PC-3 (cell line): ENCODE data around the gene GLB1L2. TPM values are rescaled to one million over a fixed set of nuclear protein-coding genes. Genes with fewer than 3 reads are reported as not detected.

Source experiments
- ATAC-seq: fragments of 200-7000 bp; cut with Tn5 transposase; 2 replicates; pipeline ENCODE4 v1.9.1; 2020; ENCODE audit warnings: mild to moderate bottlenecking, moderate library complexity
- BruUV-seq: library from RNA; stranded (reverse); fragments of 400-500 nt; replicated peaks from 2 replicates; lab custom pipeline; 2021; lab: Mats Ljungman, UMichigan
- CTCF ChIA-PET: fragments of 300-600 bp; sonication (Branson Sonifier 250); formaldehyde crosslinking; loops from one replicate; lab custom pipeline; 2022; ENCODE audit warnings: antibody characterized with exemption; lab: Charles Lee
- POLR2A ChIA-PET: fragments of 300-600 bp; sonication (Branson Sonifier 250); formaldehyde crosslinking; loops from one replicate; lab custom pipeline; 2022; ENCODE audit warnings: antibody characterized with exemption; ENCODE audit not compliant: unreplicated experiment; lab: Charles Lee
- DNase-seq: peaks from one replicate; pipeline ENCODE4 v3.0.0-alpha.2; 2015
- H2AFZ ChIP-seq: fragments of 300-600 bp; sonication (generic); 2 replicates; pipeline ENCODE4 v1.6.0; 2016; ENCODE audit warnings: antibody characterized with exemption, low read length
- H3F3A ChIP-seq: fragments of 300-600 bp; sonication (generic); one replicate; pipeline ENCODE4 v1.6.0; 2017; ENCODE audit warnings: antibody characterized with exemption, low read length, control low read depth, mild to moderate bottlenecking; ENCODE audit not compliant: unreplicated experiment
- H3K27ac ChIP-seq: fragments of 300-600 bp; sonication (generic); 2 replicates; pipeline ENCODE4 v1.5.1; 2016; ENCODE audit warnings: mild to moderate bottlenecking, low read length
- H3K27me3 ChIP-seq: fragments of 300-600 bp; sonication (generic); 2 replicates; pipeline ENCODE4 v1.6.1; 2016; ENCODE audit warnings: low read length, mixed read lengths
- H3K36me3 ChIP-seq: fragments of 300-600 bp; sonication (generic); 2 replicates; pipeline ENCODE4 v1.6.1; 2016; ENCODE audit warnings: low read depth, mixed run types, low read length, mixed read lengths
- H3K4me1 ChIP-seq: fragments of 300-600 bp; sonication (generic); 2 replicates; pipeline ENCODE4 v1.5.1; 2016; ENCODE audit warnings: low read length; ENCODE audit not compliant: insufficient read depth
- H3K4me2 ChIP-seq: fragments of 300-600 bp; sonication (generic); 2 replicates; pipeline ENCODE4 v1.6.0; 2016; ENCODE audit warnings: low read length
- H3K4me3 ChIP-seq: fragments of 300-600 bp; sonication (generic); 2 replicates; pipeline ENCODE4 v1.5.1; 2016; ENCODE audit warnings: mild to moderate bottlenecking, low read length, mixed read lengths
- H3K79me2 ChIP-seq: fragments of 300-600 bp; sonication (generic); 2 replicates; pipeline ENCODE4 v1.6.1; 2017; ENCODE audit warnings: low read length, mixed read lengths
- H3K9ac ChIP-seq: fragments of 300-600 bp; sonication (generic); 2 replicates; pipeline ENCODE4 v1.6.0; 2016; ENCODE audit warnings: mild to moderate bottlenecking, low read length
- H3K9me2 ChIP-seq: fragments of 300-600 bp; sonication (generic); replicated peaks from 2 replicates; pipeline ENCODE4 v1.6.1; 2016; ENCODE audit warnings: mixed run types, low read length, mixed read lengths
- H3K9me3 ChIP-seq: fragments of 300-600 bp; sonication (generic); 2 replicates; pipeline ENCODE4 v1.6.1; 2016; ENCODE audit warnings: low read length, mixed read lengths
- H4K20me1 ChIP-seq: fragments of 300-600 bp; sonication (generic); 2 replicates; pipeline ENCODE4 v1.6.1; 2016; ENCODE audit warnings: low read length, mixed read lengths
- EZH2 ChIP-seq: fragments of 300-600 bp; sonication (generic); IDR thresholded peaks from one replicate; pipeline ENCODE4 v1.6.1; 2017; ENCODE audit warnings: antibody characterized with exemption, mild to moderate bottlenecking, low read length; ENCODE audit not compliant: unreplicated experiment
- EZH2phosphoT487 ChIP-seq: fragments of 300-600 bp; sonication (generic); IDR thresholded peaks from 2 replicates; pipeline ENCODE4 v1.6.1; 2018; ENCODE audit warnings: mild to moderate bottlenecking, antibody characterized with exemption, low read length, borderline replicate concordance
- intact Hi-C: fragments of 100-400 bp; cut with micrococcal nuclease; formaldehyde crosslinking; loops from 2 replicates; pipeline ENCODE4 v1.9.0; 2023
- total RNA-seq: library from RNA; depleted of rRNA; stranded (reverse); fragments of >200 nt; gene quantifications from 2 replicates; pipeline ENCODE4 v1.2.3, GENCODE V29; 2014
- TF ChIP-seq, protein P1 (sequence below): fragments of 300-600 bp; sonication (generic); conservative IDR thresholded peaks from 2 replicates; pipeline ENCODE4 v1.5.1; 2017; ENCODE audit warnings: antibody characterized with exemption, low read depth, mild to moderate bottlenecking, low read length

GLB1L2 gene
- total RNA-seq, 1 experiment from 2014 or later, result 0.62 TPM

- Histone ChIP-seq H3K79me2 (no peaks in the 10 kb centered on the region), H3K27me3 (peaks cover 78% of the 10 kb centered on the region), H3K9me3 (0 out of 2 replicates have a peak, but pooled peaks cover 4% of the 10 kb centered on the region), H3K4me3 (no peak overlapping the region), H3K36me3 (no peaks in the 10 kb centered on the region), H3K9me2 (no peaks in the 10 kb centered on the region), H2AFZ (no peak overlapping the region), H4K20me1 (no peaks in the 10 kb centered on the region), H3K4me2 (no peak overlapping the region), H3K27ac (no peak overlapping the region), H3F3A (no peaks in the 10 kb centered on the region), H3K4me1 (no peaks in the 10 kb centered on the region), H3K9ac (no peak overlapping the region)
- intact Hi-C loops, result no loop called here
- no TSS peak for BruUV-seq
- ChIA-PET CTCF (no interaction called here), POLR2A (no interaction called here)
- TF ChIP-seq EZH2phosphoT487, result no peak
- TF ChIP-seq, protein P1, sequence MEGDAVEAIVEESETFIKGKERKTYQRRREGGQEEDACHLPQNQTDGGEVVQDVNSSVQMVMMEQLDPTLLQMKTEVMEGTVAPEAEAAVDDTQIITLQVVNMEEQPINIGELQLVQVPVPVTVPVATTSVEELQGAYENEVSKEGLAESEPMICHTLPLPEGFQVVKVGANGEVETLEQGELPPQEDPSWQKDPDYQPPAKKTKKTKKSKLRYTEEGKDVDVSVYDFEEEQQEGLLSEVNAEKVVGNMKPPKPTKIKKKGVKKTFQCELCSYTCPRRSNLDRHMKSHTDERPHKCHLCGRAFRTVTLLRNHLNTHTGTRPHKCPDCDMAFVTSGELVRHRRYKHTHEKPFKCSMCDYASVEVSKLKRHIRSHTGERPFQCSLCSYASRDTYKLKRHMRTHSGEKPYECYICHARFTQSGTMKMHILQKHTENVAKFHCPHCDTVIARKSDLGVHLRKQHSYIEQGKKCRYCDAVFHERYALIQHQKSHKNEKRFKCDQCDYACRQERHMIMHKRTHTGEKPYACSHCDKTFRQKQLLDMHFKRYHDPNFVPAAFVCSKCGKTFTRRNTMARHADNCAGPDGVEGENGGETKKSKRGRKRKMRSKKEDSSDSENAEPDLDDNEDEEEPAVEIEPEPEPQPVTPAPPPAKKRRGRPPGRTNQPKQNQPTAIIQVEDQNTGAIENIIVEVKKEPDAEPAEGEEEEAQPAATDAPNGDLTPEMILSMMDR, result no peak
- no peak for TF ChIP-seq EZH2
- DNase-seq (no peak), ATAC-seq (no peak)
Observed at GRCh38 chr11:134347441-134347840, 15.7 kb downstream of the GLB1L2 start.

- Histone ChIP-seq H3K4me1 (no peaks in the 10 kb centered on the region), H3F3A (no peaks in the 10 kb centered on the region), H3K9me3 (0 out of 2 replicates have a peak, but pooled peaks cover 4% of the 10 kb centered on the region), H3K27ac (no peak overlapping the region), H3K79me2 (no peaks in the 10 kb centered on the region), H3K9me2 (no peaks in the 10 kb centered on the region), H3K27me3 (peaks cover 73% of the 10 kb centered on the region), H3K4me3 (no peak overlapping the region), H4K20me1 (no peaks in the 10 kb centered on the region), H3K4me2 (no peak overlapping the region), H2AFZ (no peak overlapping the region), H3K9ac (no peak overlapping the region), H3K36me3 (no peaks in the 10 kb centered on the region)
- no TSS peak for BruUV-seq
- ATAC-seq, result no peak
- TF ChIP-seq EZH2 (no peak), EZH2phosphoT487 (no peak)
- TF ChIP-seq, protein P1, result no peak
- ChIA-PET CTCF (no interaction called here), POLR2A (no interaction called here)
- DNase-seq, result no peak
- intact Hi-C loops, result no loop called here
Observed at GRCh38 chr11:134349109-134349801, 17.5 kb downstream of the GLB1L2 start.

GRCh38 chr11:134349802-134350355 is 18.1 kb downstream of the GLB1L2 start:
- no TSS peak for BruUV-seq
- Histone ChIP-seq H3K27ac (no peak overlapping the region), H3K9ac (no peak overlapping the region), H3F3A (no peaks in the 10 kb centered on the region), H3K4me2 (no peak overlapping the region), H3K9me2 (no peaks in the 10 kb centered on the region), H3K4me1 (no peaks in the 10 kb centered on the region), H3K9me3 (0 out of 2 replicates have a peak, but pooled peaks cover 4% of the 10 kb centered on the region), H3K79me2 (no peaks in the 10 kb centered on the region), H3K36me3 (no peaks in the 10 kb centered on the region), H3K27me3 (peaks cover 72% of the 10 kb centered on the region), H2AFZ (no peak overlapping the region), H3K4me3 (no peak overlapping the region), H4K20me1 (no peaks in the 10 kb centered on the region)
- ATAC-seq (no peak), DNase-seq (no peak)
- CTCF ChIA-PET, result interaction anchor here (0.5 kb wide), 1 partner anchor 76 kb away, joined by 6 read pairs; no protein-coding TSS in a partner anchor
- POLR2A ChIA-PET, result no interaction called here
- intact Hi-C loops, result no loop called here
- no peak for TF ChIP-seq EZH2phosphoT487
- TF ChIP-seq, protein P1, result no peak
- no peak for TF ChIP-seq EZH2
